ENCODE measurements around the gene PRPF40A. TPM values are rescaled to one million over a fixed set of nuclear protein-coding genes. Genes with fewer than 3 reads are reported as not detected.
"Not testable (repeated sequence)": the region's sequence is repeated elsewhere in the genome, so short reads cannot be mapped to it uniquely, and the experiment has no call there.

PRPF40A gene
- total and polyA plus RNA-seq, 9 of the 15 experiments (the other 6 are each of a cell fraction or from before 2014, with no cell fraction given) = 168 to 304 (median 264) TPM

DNA sequence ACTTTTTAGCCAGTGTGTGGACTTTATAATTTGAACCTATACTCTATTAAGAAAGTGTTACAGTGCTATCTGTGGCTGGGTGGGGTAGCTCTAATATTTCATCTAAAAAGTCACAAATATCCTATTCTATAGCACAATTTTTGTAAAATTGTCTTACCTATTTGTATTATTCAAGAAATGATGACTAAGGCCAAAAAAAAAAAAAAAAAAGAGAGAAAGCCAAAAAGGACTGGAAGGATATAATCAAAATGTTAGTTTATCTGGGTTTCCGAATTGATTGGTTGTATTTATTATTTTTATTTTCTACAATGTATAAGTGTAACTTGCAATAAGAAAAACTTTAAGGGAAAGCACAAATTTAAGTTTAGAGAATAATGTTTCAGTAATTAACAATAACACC lies 6.7 kb upstream of the PRPF40A start:
- ChIA-PET CTCF (ENCODE audit: low intra/inter-chr PET ratio) (no interaction called here), POLR2A (no interaction called here)
- WGBS (ENCODE audit: insufficient coverage, low coverage, missing lambda C conversion rate) = 88% methylated on average over 1 of the region's 1 CpG
- no peak overlapping the region for H3K27ac ChIP-seq (ENCODE audit: extremely low read depth, low read depth, low read length)
- TF ChIP-seq ZNF316 (IDR thresholded peaks at IDR 0.05) (peak; percentile 84), MAFG (tag; conservative IDR thresholded peaks at IDR 0.05) (peak; percentile 39; the same call in 1 of the 2 replicates), C11orf30 (IDR thresholded peaks at IDR 0.05; ENCODE audit: low read depth) (peak; percentile 55; the same call in 1 of the 2 replicates), ZKSCAN8 (CRISPR knock-in tag; IDR thresholded peaks at IDR 0.05) (no peak), BCOR (IDR thresholded peaks at IDR 0.05) (no peak), MAFF (IDR thresholded peaks at IDR 0.05; ENCODE audit: low read length) (peak; percentile 44; the same call in 1 of the 2 replicates), MAFK (IDR thresholded peaks at IDR 0.05; ENCODE audit: low read length) (peak; percentile 48; the same call in 1 of the 2 replicates)
- ATAC-seq (no peak), DNase-seq (ENCODE audit: extremely low read depth in 1 of 4, low spot score in 3 of 4) (no peak), FAIRE-seq (no peak)
- no peaks in the 10 kb centered on the region for H3K9me3 ChIP-seq (replicated peaks; ENCODE audit: control insufficient read depth, insufficient read depth, low read depth, low read length)
- no peaks in the 10 kb centered on the region for H3K27me3 ChIP-seq (ENCODE audit: control insufficient read depth in 2 of 2, insufficient read depth in 2 of 2, low read length in 2 of 2)
- in situ Hi-C loops (cut with MboI) = no loop called here
- no peaks in the 10 kb centered on the region for H3K9me1 ChIP-seq (ENCODE audit: control insufficient read depth, insufficient read depth, low read length)
- no peak overlapping the region for H3K4me3 ChIP-seq
- peaks cover 91% of the 10 kb centered on the region for H3K79me2 ChIP-seq (ENCODE audit: control insufficient read depth, insufficient read depth, low read length)
- H4K20me1 ChIP-seq (replicated peaks; ENCODE audit: control insufficient read depth, insufficient read depth, low read length) = no peaks in the 10 kb centered on the region
- peaks cover 0 to 16% of the 10 kb centered on the region in 2 experiments; a peak in 2 of 5 replicates for H3K4me1 ChIP-seq (replicated peaks in 1 of 2; ENCODE audit: control insufficient read depth in 2 of 2, insufficient read depth in 2 of 2, low read length in 2 of 2)
- no peak overlapping the region for H3K4me2 ChIP-seq (ENCODE audit: insufficient read depth, low read length)
- intact Hi-C loops (cut with micrococcal nuclease) = no loop called here
- BruUV-seq (replicated peaks) = no TSS peak
- peaks cover 61% of the 10 kb centered on the region for H3K36me3 ChIP-seq (ENCODE audit: control insufficient read depth, insufficient read depth, low read length)
- H2AFZ ChIP-seq (ENCODE audit: low read depth, low read length) = no peak overlapping the region
- H3K9ac ChIP-seq (ENCODE audit: insufficient read depth in 1 of 2, low read depth in 2 of 2, low read length in 2 of 2) = no peak overlapping the region

DNA sequence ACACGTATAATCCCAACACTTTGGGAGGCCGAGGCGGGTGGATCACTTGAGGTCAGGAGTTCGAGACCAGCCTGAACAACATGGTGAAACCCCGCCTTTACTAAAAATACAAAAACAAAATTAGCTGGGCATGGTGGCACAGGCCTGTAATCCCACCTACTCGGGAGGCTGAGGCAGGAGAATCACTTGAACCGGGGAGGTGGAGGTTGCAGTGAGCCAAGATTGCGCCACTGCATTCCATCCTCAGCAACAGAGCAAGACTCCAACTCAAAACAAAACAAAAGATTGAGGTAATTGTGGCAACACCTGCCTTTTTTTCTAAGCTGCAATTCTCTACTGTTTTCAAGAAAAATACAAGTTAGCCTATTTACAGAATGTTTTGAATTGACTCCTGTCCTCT lies 5.4 kb upstream of the PRPF40A start:
- H3K4me2 ChIP-seq (ENCODE audit: insufficient read depth, low read length); H3K27me3 ChIP-seq (ENCODE audit: control insufficient read depth in 2 of 2, insufficient read depth in 2 of 2, low read length in 2 of 2); CTCF ChIA-PET (ENCODE audit: low intra/inter-chr PET ratio); H3K27ac ChIP-seq (ENCODE audit: extremely low read depth, low read depth, low read length); H4K20me1 ChIP-seq (replicated peaks; ENCODE audit: control insufficient read depth, insufficient read depth, low read length); H3K9me3 ChIP-seq (replicated peaks; ENCODE audit: control insufficient read depth, insufficient read depth, low read depth, low read length); H3K9me1 ChIP-seq (ENCODE audit: control insufficient read depth, insufficient read depth, low read length); DNase-seq (ENCODE audit: extremely low read depth in 1 of 4, low spot score in 3 of 4); FAIRE-seq; BruUV-seq (replicated peaks); ATAC-seq; H3K4me3 ChIP-seq; H2AFZ ChIP-seq (ENCODE audit: low read depth, low read length); intact Hi-C loops (cut with micrococcal nuclease); H3K9ac ChIP-seq (ENCODE audit: insufficient read depth in 1 of 2, low read depth in 2 of 2, low read length in 2 of 2); in situ Hi-C loops (cut with MboI): not testable (repeated sequence)
- H3K36me3 ChIP-seq (ENCODE audit: control insufficient read depth, insufficient read depth, low read length) = peaks cover 59% of the 10 kb centered on the region
- peaks cover 3 to 16% of the 10 kb centered on the region in 2 experiments; a peak in 2 of 5 replicates for H3K4me1 ChIP-seq (replicated peaks in 1 of 2; ENCODE audit: control insufficient read depth in 2 of 2, insufficient read depth in 2 of 2, low read length in 2 of 2)
- POLR2A ChIA-PET = interaction anchor here (0.9 to 1.2 kb wide), 2 partner anchors 9 kb away, joined by 3 to 4 read pairs; no protein-coding TSS in a partner anchor
- H3K79me2 ChIP-seq (ENCODE audit: control insufficient read depth, insufficient read depth, low read length) = peaks cover 88% of the 10 kb centered on the region
- 96% methylated on average over 8 of the region's 8 CpGs for WGBS (ENCODE audit: insufficient coverage, low coverage, missing lambda C conversion rate)
